HL-60/S4 treated with retinoic acid at 250 ng/mL for 4 days and 3 days (cell line): ENCODE results near the gene MGAT4A.

Experiments
- in situ Hi-C: fragments of 300-500 bp; cut with MboI; formaldehyde crosslinking; loops from 2 replicates; pipeline ENCODE4 v1.7.0; 2022; ENCODE audit warnings: low sequenced_read_pairs

Gene MGAT4A

GRCh38 chr2:98704499-98705332, 26.2 kb downstream of the MGAT4A start:
- in situ Hi-C loops: no loop called here

- in situ Hi-C loops: no loop called here
These were observed 27.2 kb downstream of the MGAT4A start for GRCh38 chr2:98703738-98704137.

DNA sequence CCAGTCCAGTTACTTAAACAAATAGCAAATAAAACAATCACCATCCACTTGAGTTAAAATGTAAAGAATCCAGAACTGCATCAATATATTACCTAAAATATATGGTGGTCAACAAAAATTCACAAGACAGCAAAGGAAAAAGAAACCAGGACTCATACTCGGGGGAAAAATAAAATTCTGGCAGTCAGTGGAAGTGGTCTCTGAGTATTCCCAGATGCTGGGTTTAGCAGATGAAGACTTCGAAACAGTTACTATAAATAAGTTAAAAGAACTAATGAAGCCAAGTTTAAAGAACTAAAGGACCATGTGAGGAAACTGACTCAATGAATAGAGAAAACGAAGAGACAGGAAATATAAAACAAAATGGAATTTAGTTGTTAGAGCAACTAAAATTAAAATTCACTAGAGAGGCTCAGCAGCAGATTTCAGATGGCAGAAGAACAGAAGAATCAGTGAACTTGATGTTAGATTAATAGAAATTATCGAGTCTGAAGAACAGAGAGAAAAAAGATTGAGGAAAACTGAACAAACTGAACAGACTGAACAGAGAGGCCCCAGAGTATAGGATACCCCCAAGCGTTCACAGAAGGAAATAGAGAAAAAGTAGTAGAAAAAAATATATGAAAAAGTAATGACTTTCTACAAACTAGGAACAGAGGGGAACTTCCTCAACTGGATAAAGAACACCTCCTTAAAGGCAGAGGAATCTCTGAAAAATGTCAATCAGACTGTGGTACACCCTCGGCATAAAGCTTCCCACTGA, 27.9 kb downstream of the MGAT4A start:
- in situ Hi-C loops: no loop called here

DNA sequence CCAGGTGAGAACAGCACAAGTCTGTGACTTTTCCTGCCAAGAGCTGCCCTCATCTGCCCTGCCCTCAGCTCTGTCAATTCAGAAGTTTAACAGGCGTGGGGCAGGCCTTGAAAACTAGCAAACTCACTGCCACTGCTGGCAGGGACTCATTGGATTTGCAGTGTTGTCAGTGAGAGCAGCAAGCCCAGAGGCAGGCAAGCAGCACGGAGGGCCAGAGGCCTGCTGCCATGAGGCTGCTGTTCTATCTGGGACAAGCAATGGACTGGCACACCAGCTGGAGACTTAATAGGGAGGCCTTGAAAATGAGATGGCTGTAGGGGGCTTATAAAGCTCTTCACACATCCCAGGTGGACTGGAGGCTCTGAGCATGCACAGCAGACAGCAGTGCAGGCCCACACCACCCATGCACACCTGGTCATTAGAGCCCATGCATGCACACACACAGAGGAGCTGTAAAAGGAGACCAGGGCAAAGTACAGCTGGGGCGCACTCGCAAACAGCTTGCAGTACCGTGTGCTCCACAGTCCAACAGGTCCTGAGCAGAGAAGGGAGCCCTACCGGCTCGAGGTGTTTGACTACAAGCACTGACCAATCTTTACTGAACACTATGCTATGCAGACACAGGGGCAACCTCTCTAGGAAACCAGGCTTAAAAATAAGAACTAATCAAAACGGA, 28.7 kb downstream of the MGAT4A start:
- in situ Hi-C loops: no loop called here

GRCh38 chr2:98701230-98701629, 29.7 kb downstream of the MGAT4A start:
- in situ Hi-C loops: no loop called here

- in situ Hi-C loops: no loop called here
These were observed 32.0 kb downstream of the MGAT4A start for GRCh38 chr2:98698896-98699295.

DNA sequence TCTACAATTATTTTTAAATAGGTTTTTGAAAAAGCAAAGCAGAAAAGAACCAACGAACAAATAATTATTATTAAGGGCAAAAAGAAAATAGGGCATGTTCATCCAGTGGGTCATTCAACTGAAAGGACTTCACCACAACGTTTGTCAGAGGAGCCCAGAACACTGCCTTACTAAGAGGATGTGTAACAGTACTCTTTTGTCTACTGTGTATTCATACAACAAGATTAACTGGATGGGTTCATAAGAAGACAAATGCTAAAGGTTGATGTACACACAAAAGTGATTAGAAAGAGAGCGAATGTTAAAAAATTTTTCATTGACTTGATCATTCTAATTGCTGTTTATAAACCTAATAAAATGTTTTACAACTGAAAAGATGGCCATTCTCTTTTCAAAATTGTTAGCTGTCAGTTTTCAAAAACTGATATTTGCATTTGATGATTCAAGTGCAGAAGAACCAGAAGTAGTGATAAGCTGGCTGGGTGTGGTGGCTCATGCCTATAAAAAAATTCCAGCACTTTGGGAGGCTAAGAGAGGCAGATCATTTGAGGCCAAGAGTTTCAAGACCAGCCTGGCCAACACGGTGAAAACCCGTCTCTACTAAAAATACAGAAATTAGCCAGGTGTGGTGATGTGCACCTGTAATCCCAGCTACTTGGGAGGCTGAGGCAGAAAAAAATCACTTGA, 33.1 kb downstream of the MGAT4A start:
- in situ Hi-C loops: no loop called here

DNA sequence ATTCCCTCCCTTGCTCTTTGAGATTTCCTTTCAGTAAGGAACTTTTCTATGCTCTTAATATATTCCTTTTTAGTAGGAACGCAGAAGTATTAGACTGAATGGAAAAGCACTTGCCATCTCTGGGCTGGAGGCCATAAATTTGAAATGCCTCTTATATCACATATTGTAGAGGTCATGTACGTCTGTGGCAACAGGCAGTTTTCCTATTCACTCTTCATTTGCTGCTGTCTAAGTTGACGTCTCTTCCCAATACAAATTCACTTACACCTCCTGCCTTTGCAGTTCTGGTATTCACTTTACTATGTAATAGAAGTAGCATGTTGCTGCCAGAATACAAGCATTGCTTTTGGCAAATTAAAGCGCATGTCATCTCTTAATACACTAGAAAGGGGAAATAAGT, 34.7 kb downstream of the MGAT4A start:
- in situ Hi-C loops: no loop called here

DNA sequence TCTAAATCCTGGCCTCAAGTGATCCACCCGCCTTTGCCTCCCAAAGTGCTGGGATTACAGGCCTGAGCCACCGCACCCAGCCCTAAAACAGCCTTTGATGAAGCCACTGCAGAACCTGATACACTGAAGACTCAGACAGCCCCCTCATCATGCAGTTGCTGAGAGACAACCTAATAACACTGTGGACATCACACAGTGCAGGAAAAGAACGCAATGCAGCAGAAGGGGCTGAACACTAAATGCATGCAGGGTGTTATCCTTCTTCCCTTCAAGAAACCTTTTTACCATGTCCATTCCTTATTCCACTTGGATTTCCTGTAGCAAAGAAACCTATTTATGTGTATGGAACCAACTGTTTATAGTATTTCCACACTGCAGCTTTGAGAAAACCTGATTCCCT, 35.7 kb downstream of the MGAT4A start:
- in situ Hi-C loops: no loop called here

GRCh38 chr2:98693477-98693876, 37.5 kb downstream of the MGAT4A start:
- in situ Hi-C loops: no loop called here

DNA sequence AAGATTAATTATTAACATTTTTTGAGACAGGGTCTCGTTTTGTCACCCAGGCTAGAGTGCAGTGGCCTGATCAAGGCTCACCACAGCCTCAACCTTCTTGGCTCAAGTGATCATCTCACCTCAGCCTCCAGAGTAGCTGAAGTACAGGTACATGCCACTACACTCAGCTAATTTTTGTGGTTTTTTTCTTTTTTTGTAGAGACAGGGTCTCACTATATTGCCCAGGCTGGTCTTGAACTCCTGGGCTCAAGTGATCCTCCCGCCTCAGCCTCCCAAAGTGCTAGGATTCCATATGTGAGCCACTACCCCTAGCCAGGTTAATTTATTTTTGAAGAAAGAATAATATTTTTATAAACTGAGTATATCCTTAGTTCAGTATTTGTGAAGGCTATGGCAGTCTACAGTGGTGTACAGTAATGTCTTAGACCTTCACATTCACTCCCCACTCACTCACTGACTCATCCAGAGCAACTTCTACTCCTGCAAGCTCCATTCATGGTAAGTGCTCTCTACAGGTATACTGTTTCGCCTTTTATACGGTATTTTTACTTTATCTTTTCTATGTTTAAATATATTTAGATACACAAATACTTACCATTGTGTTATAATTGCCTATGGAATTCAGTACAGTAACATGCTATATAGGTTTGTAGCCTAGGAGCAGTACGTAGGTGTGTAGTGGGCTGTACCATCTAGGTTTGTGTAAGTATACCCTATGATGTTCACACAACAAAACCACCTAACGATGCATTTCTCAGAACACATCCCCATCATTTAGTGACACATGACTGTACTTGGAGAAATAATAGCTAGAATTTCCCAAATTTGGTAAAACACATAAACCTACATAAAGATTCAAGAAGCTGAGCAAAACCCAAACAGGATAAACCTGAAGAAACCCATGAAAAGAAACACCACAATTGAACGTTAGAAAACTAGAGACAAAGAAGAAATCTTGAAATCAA, 38.6 kb downstream of the MGAT4A start:
- in situ Hi-C loops: no loop called here

DNA sequence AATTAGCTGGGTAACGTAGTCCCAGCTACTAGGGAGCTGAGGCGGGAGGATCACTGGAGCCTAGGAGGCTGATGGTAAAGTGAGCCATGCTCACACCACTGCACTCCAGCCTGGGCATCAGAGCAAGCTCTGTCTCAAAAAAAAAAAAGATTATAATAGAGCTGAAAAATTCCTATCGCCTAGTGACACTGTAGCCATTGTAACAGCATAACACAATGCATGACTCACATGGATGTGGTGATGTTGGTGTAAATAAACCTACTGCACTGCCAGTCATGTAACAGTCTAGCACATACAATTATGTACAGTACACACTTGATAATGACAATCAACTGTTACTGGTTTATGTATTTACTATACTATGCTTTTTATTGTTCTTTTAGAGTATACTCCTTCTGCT, 39.6 kb downstream of the MGAT4A start:
- in situ Hi-C loops: no loop called here

GRCh38 chr2:98685930-98686887, 44.7 kb downstream of the MGAT4A start:
- in situ Hi-C loops: no loop called here

GRCh38 chr2:98683728-98684127, 47.2 kb downstream of the MGAT4A start:
- in situ Hi-C loops: no loop called here

GRCh38 chr2:98676742-98677141, 54.2 kb downstream of the MGAT4A start:
- in situ Hi-C loops: no loop called here

- in situ Hi-C loops: no loop called here
These were observed 56.5 kb downstream of the MGAT4A start for GRCh38 chr2:98674233-98674964.

DNA sequence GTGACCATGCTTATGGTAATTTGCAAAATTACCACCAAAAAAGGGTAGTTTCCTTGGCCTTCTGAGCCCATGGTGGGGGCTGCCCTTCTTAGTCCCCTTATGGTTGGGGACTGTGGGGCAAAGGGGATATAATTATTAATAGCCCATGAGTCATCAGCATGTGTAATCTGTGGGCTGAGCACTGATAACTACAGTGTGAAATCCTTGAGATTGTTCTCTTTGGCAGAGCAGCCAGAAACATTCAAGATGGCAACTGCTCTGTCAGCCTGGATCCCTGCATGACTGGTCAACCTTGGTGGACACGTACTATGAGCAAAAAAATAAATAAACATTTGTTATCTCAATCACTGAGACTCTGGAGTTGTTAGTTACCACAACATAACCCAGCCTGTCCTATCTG, 61.3 kb downstream of the MGAT4A start:
- in situ Hi-C loops: no loop called here

- in situ Hi-C loops: no loop called here
These were observed 65.3 kb downstream of the MGAT4A start for GRCh38 chr2:98665677-98666076.
